ENCODE results near the gene CELF4.

DNA sequence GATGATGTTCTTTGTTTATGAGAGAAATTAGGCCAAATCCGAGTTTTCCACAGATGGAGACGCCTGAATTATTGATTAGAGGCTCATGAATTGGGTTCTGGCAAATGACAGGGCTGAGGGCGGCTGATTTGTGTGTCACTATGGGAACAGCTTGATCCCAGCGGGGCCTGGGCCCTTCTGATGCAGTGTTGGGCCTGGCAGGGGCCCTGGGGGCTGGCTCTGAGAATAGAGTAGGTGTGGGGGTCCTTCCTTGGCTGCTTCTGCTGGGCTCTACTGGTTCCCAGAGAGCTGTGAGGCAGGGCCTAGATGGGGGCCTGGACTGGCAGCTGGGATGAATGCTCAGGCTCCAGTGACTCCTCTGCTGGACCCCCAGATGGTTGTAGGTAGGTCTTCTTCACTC is 164.8 kb downstream of the CELF4 start:
- no peak for TF ChIP-seq EZH2 (IDR thresholded peaks at IDR 0.05; ENCODE audit: insufficient read depth, poor library complexity, severe bottlenecking)
- no peak for TF ChIP-seq EZH2phosphoT487 (IDR thresholded peaks at IDR 0.05; ENCODE audit: insufficient read depth, low read depth)

All from GM23248 (cell line).